ENCODE results near the gene COA8. TPM values are rescaled to one million over a fixed set of nuclear protein-coding genes. Genes with fewer than 3 reads are reported as not detected.

The COA8 gene
- total and polyA plus RNA-seq, 10 donors = 15.2 to 39.5 (median 22.2) TPM

GRCh38 chr14:103563844-103564505 is 1.2 kb downstream of the COA8 start:
- peak; percentile 64 for DNase-seq
- intact Hi-C loops (cut with DNase I; ENCODE audit: low total_unique reads) = no loop called here
- Histone ChIP-seq H3K27ac (peak overlapping the region in 3 of 8 donors; percentile 96 to 98 (median 97)), H3K9me3 (no peaks in the 10 kb centered on the region), H3K27me3 (replicated peaks in 1 of 7) (no peaks in the 10 kb centered on the region), H3K4me3 (peak overlapping the region; percentile 69 to 100 (median 97)), H3K36me3 (peaks cover 0 to 40% (median 12%) of the 10 kb centered on the region in 6 donors), H3K4me1 (peaks cover 33 to 89% (median 73%) of the 10 kb centered on the region in 6 donors)
- 64 to 71% (median 69%) methylated on average over 21 of the region's 21 CpGs for WGBS, 5 donors
- TF ChIP-seq POLR2AphosphoS5 (IDR thresholded peaks at IDR 0.05) (no peak), CTCF (IDR thresholded peaks at IDR 0.05 in 8 of 11, conservative IDR thresholded peaks at IDR 0.05 in 3 of 11) (no peak), POLR2A (IDR thresholded peaks at IDR 0.05) (no peak)

- WGBS, 5 donors = 72 to 79% (median 75%) methylated on average over 4 to 8 of the region's 8 CpGs
- intact Hi-C loops (cut with DNase I; ENCODE audit: low total_unique reads) = no loop called here
- TF ChIP-seq POLR2A (IDR thresholded peaks at IDR 0.05) = no peak
- TF ChIP-seq CTCF (IDR thresholded peaks at IDR 0.05 in 8 of 11, conservative IDR thresholded peaks at IDR 0.05 in 3 of 11) = no peak
- no peak for TF ChIP-seq POLR2AphosphoS5 (IDR thresholded peaks at IDR 0.05)
- Histone ChIP-seq H3K4me1 (peaks cover 9 to 79% (median 50%) of the 10 kb centered on the region in 6 donors), H3K9me3 (no peaks in the 10 kb centered on the region), H3K27me3 (replicated peaks in 1 of 7) (no peaks in the 10 kb centered on the region), H3K4me3 (no peak overlapping the region), H3K27ac (peak overlapping the region in 4 of 8 donors; percentile 2 to 50 (median 25)), H3K36me3 (peaks cover 0 to 48% (median 11%) of the 10 kb centered on the region in 6 donors)
- DNase-seq = no peak
Measured at GRCh38 chr14:103568952-103569351, 6.2 kb downstream of the COA8 start.

GRCh38 chr14:103569408-103569807 is 6.6 kb downstream of the COA8 start:
- 63 to 84% (median 72%) methylated on average over 11 of the region's 11 CpGs for WGBS, 5 donors
- no peaks in the 10 kb centered on the region for H3K27me3 ChIP-seq (replicated peaks in 1 of 7)
- no peaks in the 10 kb centered on the region for H3K9me3 ChIP-seq
- TF ChIP-seq POLR2AphosphoS5 (IDR thresholded peaks at IDR 0.05) = no peak
- no peak for TF ChIP-seq CTCF (IDR thresholded peaks at IDR 0.05 in 8 of 11, conservative IDR thresholded peaks at IDR 0.05 in 3 of 11)
- TF ChIP-seq POLR2A (IDR thresholded peaks at IDR 0.05) = no peak
- peaks cover 0 to 52% (median 15%) of the 10 kb centered on the region in 6 donors for H3K36me3 ChIP-seq
- H3K27ac ChIP-seq = peak overlapping the region in 2 of 8 donors; percentile 30 to 50
- no peak overlapping the region for H3K4me3 ChIP-seq
- no peak for DNase-seq
- intact Hi-C loops (cut with DNase I; ENCODE audit: low total_unique reads) = no loop called here
- peaks cover 5 to 79% (median 50%) of the 10 kb centered on the region in 6 donors for H3K4me1 ChIP-seq

GRCh38 chr14:103574104-103574503 is 11.3 kb downstream of the COA8 start:
- Histone ChIP-seq H3K27me3 (replicated peaks in 1 of 7) (no peaks in the 10 kb centered on the region), H3K36me3 (peaks cover 0 to 76% (median 34%) of the 10 kb centered on the region in 6 donors), H3K4me1 (peaks cover 8 to 79% (median 48%) of the 10 kb centered on the region in 6 donors), H3K4me3 (no peak overlapping the region), H3K27ac (peak overlapping the region in 5 of 8 donors; percentile 12 to 49 (median 23)), H3K9me3 (no peaks in the 10 kb centered on the region)
- no peak for DNase-seq
- WGBS, 5 donors = 56 to 81% (median 76%) methylated on average over 6 of the region's 6 CpGs
- intact Hi-C loops (cut with DNase I; ENCODE audit: low total_unique reads) = loop anchor here (10.0 kb wide), 3 partner anchors 51 to 341 kb away; partner anchors contain the start of gene KLC1
- TF ChIP-seq POLR2AphosphoS5 (IDR thresholded peaks at IDR 0.05) (peak in 2 of 3 donors; percentile 8 to 22), CTCF (IDR thresholded peaks at IDR 0.05 in 8 of 11, conservative IDR thresholded peaks at IDR 0.05 in 3 of 11) (no peak), POLR2A (IDR thresholded peaks at IDR 0.05) (no peak)

Data from spleen (tissue), 11 donors.